Astrocyte (in vitro differentiated cells and primary cell): Measurements from ENCODE around the gene ARHGAP24.

Experiments
- CTCF ChIP-seq: IDR thresholded peaks from 2 replicates; pipeline ENCODE4 v1.5.1; 2011; ENCODE audit warnings: low read depth, mild to moderate bottlenecking, inconsistent platforms, low read length, moderate library complexity; ENCODE audit not compliant: insufficient read depth
- EZH2 ChIP-seq: IDR thresholded peaks from 2 replicates; pipeline ENCODE4 v1.6.1; 2012; ENCODE audit warnings: mild to moderate bottlenecking, low read length, inconsistent platforms; ENCODE audit not compliant: insufficient read depth

- TF ChIP-seq CTCF: peak; percentile 70
- no peak for TF ChIP-seq EZH2
Measured at GRCh38 chr4:86043755-86044592, 569.0 kb downstream of the ARHGAP24 start.
